ENCODE data around the gene PLA2G4B. TPM values are rescaled to one million over a fixed set of nuclear protein-coding genes. Genes with fewer than 3 reads are reported as not detected.
A peak's percentile ranks its signal among the peaks of the same experiment; 100 is the strongest.

The PLA2G4B gene
- total RNA-seq, 4 donors from 2014 or later: 62.0 to 90.3 (median 86.5) TPM

- TF ChIP-seq POLR2A (IDR thresholded peaks at IDR 0.05) (no peak), CTCF (IDR thresholded peaks at IDR 0.05) (no peak)
- H3K4me3 ChIP-seq (ENCODE audit: low read depth, poor library complexity, severe bottlenecking): no peak overlapping the region
- WGBS, 2 donors: 75 to 79% methylated on average over 7 to 14 of the region's 14 CpGs
- DNase-seq (ENCODE audit: low spot score in 2 of 2): peak in 1 of 2 donors; percentile 82
- intact Hi-C loops (cut with DNase I; ENCODE audit: low total_unique reads): no loop called here
These were observed 21.3 kb upstream of the PLA2G4B start for GRCh38 chr15:41817327-41817726.

- WGBS, 2 donors: 86 to 89% methylated on average over 6 of the region's 6 CpGs
- H3K4me3 ChIP-seq (ENCODE audit: low read depth, poor library complexity, severe bottlenecking): no peak overlapping the region
- intact Hi-C loops (cut with DNase I; ENCODE audit: low total_unique reads): no loop called here
- DNase-seq (ENCODE audit: low spot score in 2 of 2): no peak
- TF ChIP-seq POLR2A (IDR thresholded peaks at IDR 0.05) (no peak), CTCF (IDR thresholded peaks at IDR 0.05) (no peak)
These were observed 20.9 kb upstream of the PLA2G4B start for GRCh38 chr15:41817781-41818180.

GRCh38 chr15:41819455-41820050 lies 19.1 kb upstream of the PLA2G4B start:
- no peak for DNase-seq (ENCODE audit: low spot score in 2 of 2)
- intact Hi-C loops (cut with DNase I; ENCODE audit: low total_unique reads): no loop called here
- WGBS, 2 donors: 83 to 92% methylated on average over 8 to 9 of the region's 9 CpGs
- no peak overlapping the region for H3K4me3 ChIP-seq (ENCODE audit: low read depth, poor library complexity, severe bottlenecking)
- TF ChIP-seq POLR2A (IDR thresholded peaks at IDR 0.05): no peak
- TF ChIP-seq CTCF (IDR thresholded peaks at IDR 0.05): no peak

DNA sequence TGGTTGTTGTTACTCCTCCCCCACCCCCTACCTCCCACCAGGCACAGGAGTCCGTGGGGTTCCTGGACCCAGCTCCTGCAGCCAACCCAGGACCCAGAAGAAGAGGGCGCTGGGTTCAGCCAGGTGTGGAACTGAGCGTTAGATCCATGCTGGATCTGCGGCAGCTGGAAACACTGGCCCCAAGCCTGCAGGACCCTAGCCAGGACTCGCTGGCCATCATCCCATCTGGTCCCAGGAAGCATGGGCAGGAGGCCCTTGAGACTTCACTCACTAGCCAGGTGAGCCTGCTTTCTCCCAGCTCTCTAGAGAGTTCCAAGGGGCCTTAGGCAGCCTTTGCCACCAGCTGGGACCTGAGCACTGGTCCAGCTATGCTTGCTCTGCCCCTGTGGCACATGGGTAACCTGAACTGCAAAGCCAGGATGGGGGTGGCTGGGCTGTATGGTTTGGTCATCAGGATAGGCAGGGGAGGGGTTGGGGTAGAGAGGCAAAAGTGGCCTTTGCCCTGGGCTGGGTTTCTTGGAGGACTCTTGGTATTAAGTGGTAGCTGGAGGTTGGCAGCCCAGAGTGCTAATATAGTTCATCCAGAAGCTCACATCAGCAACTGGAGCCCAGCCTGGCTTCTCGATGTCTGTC lies 17.7 kb upstream of the PLA2G4B start:
- intact Hi-C loops (cut with DNase I; ENCODE audit: low total_unique reads): no loop called here
- no peak overlapping the region for H3K4me3 ChIP-seq (ENCODE audit: low read depth, poor library complexity, severe bottlenecking)
- DNase-seq (ENCODE audit: low spot score in 2 of 2): no peak
- WGBS, 2 donors: 66 to 70% methylated on average over 4 to 6 of the region's 6 CpGs
- TF ChIP-seq POLR2A (IDR thresholded peaks at IDR 0.05) (no peak), CTCF (IDR thresholded peaks at IDR 0.05) (no peak)

DNA sequence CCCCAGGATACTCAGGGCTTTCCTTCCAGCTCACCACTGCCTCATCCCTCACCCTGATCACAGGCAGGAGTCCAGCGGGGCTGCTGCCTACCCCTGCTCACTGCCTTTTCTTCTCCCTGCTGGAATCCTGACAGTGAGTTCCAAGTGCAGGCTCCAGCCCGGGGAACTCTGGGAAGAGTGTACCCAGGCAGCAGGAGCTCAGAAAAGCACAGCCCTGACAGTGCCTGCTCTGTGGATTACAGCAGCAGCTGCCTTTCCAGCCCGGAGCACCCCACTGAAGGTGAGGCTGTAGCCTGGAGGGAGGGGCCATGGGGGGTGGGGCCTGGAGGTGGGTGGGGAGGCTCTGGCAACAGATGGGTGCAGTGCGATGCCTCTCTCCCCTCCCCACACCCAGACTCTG lies 16.8 kb upstream of the PLA2G4B start:
- H3K4me3 ChIP-seq (ENCODE audit: low read depth, poor library complexity, severe bottlenecking): no peak overlapping the region
- no peak for DNase-seq (ENCODE audit: low spot score in 2 of 2)
- intact Hi-C loops (cut with DNase I; ENCODE audit: low total_unique reads): no loop called here
- TF ChIP-seq POLR2A (IDR thresholded peaks at IDR 0.05) (no peak), CTCF (IDR thresholded peaks at IDR 0.05) (no peak)
- WGBS, 2 donors: 64 to 67% methylated on average over 4 of the region's 4 CpGs

GRCh38 chr15:41822471-41822870 lies 16.2 kb upstream of the PLA2G4B start:
- intact Hi-C loops (cut with DNase I; ENCODE audit: low total_unique reads): no loop called here
- no peak for TF ChIP-seq CTCF (IDR thresholded peaks at IDR 0.05)
- no peak for TF ChIP-seq POLR2A (IDR thresholded peaks at IDR 0.05)
- WGBS, 2 donors: 88 to 96% methylated on average over 6 of the region's 6 CpGs
- no peak for DNase-seq (ENCODE audit: low spot score in 2 of 2)
- H3K4me3 ChIP-seq (ENCODE audit: low read depth, poor library complexity, severe bottlenecking): no peak overlapping the region
